ENCODE data around the gene GRK4.
A peak's percentile ranks its signal among the peaks of the same experiment; 100 is the strongest.
"Not testable (repeated sequence)": the region's sequence is repeated elsewhere in the genome, so short reads cannot be mapped to it uniquely, and the experiment has no call there.

Gene GRK4

DNA sequence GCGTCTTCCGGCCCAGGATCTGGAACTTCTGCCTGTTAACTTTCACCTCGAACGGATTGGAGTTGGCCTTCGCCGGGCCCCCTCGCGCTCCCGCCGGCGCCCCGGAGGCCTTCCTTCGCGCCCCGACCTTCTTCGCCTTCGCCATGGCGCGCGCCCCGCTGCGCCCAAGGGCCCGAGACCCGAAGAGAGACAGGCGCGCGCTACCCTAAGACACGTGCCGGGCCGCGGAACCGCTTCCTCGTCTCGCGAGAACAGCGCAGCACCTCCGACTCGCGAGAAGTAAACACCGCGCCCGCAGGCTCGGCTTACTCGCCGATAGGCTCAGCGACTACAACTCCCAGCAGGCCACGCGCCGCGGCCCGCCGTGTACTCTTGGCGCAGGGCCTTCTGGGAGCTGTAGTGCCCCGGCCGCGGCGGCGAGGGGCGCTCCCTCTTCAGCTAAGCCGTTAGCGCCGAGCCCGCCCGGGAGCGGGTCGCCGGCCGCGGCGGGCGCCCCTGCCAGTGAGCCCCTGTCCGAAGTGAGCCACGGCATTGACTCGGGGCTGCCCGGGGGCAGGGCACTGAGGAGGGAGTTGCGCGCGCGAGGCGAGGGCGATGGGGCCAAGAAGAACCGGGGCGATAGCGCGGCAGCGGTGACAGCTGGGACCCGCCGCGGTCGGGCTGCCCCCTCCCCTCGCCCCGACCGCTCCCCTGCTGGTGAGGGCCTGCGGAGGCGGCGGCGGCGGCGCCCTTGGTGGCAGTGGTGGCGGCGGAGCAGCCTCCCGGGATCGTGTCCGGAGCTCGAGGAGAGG lies at the start of gene GRK4, which contains the start of gene NOP14:
GRK4 (plus strand) TSS at position 397 of the 791 bp plus-strand sequence. CDS start 500 bp downstream, outside the sequence.
NOP14 (minus strand) TSS at position 232 of the 791 bp plus-strand sequence; CDS start at position 145, 87 bp downstream.
- DNase-seq (ENCODE audit: low spot score): peak; percentile 96

DNA sequence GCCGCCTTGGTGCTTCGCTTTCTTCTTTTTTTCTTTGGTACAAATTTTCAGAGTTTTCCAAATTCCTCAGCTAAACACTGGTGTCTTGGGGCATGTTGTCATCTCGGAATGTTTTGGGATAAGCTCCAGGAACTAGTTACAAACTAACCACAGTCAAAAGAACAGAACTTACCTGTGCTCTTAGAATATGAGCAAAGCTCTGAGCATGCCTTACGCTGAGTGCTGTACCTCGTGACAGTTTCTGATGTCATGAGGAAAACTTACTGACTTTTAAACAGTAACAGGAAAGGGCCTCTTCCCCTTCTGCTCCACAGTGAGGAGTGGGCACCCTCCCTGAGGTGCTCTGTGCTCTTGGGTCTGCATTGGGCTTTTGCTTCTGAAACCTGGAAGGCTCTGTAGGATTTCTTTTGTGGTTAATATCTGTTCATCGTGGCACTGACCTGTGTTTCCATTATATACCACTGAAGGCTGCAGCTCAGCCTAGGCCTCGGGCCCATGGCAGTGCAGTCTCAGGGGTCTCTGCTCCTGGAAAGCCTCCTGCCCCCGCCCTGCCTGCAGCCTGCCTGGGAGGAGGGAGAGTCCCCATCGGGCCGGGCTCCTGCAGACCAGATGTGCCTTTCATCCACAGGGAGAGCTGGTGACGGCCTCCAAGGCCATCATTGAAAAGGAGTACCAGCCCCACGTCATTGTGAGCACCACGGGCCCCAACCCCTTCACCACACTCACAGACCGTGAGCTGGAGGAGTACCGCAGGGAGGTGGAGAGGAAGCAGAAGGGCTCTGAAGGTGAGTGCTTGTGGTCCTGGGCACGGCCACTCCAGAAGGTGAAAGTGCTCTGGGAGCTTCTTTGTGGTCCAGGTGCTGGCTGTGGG lies 48.9 kb upstream of the GRK4 start:
- no peak for DNase-seq (ENCODE audit: low spot score)

DNA sequence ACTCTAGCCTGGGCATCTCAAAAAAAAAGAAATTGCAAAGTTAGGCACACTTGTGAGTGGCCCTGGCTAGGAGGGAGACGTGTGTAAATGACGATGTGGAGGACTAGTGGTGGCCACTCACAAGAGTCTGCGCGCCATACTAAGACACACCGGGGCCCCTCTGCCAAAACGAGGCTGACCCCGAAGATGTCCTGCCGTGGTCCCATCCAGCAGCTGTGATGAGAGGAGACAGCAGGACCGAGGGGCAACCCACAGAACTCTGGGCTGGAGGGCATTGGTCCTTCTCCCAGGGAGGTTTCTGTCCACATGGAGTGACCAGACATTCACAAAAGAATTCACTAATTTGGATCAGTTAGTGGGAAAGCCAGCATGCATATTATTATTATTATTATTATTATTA lies 47.6 kb upstream of the GRK4 start:
- no peak for DNase-seq (ENCODE audit: low spot score)

DNA sequence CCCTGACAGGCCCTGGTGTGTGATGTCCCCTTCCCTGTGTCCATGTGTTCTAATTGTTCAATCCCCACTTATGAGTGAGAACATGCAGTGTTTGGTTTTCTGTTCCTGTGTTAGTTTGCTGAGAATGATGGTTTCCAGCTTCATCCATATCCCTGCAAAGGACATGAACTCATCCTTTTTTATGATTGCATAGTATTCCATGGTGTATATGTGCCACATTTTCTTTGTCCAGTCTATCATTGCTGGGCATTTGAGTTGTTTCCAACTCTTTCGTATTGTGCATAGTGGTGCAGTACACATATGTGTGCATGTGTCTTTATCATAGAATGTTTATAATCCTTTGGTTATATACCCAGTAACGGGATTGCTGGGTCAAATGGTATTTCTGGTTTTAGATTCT lies 46.7 kb upstream of the GRK4 start:
- not testable (repeated sequence) for DNase-seq (ENCODE audit: low spot score)

DNA sequence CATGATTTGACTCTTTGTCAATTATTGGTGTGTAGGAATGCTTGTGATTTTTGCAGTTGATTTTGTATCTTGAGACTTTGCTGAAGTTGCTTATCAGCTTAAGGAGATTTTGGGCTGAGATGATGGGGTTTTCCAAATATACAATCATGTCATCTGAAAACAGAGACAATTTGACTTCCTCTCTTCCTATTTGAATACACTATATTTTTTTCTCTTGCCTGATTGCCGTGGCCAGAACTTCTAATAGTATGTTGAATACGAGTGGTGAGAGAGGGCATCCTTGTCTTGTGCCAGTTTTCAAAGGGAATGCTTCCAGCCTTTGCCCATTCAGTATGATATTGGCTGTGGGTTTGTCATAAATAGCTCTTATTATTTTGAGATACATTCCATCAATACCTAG lies 45.1 kb upstream of the GRK4 start:
- DNase-seq (ENCODE audit: low spot score): not testable (repeated sequence)

DNA sequence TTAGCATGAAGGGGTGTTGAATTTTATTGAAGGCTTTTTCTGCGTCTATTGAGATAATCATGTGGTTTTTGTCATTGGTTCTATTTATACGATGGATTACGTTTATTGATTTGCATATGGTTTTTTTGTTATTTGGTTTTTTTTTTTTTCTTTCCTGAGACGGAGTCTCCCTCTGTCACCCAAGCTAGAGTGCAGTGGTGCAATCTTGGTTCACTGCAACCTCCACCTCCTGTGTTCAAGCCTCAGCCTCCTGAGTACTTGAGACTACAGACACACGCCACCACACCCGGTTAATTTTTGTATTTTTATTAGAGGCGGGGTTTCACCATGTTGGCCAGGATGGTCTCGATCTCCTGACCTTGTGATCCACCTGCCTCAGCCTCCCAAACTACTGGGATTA lies 44.7 kb upstream of the GRK4 start:
- DNase-seq (ENCODE audit: low spot score): not testable (repeated sequence)

DNA sequence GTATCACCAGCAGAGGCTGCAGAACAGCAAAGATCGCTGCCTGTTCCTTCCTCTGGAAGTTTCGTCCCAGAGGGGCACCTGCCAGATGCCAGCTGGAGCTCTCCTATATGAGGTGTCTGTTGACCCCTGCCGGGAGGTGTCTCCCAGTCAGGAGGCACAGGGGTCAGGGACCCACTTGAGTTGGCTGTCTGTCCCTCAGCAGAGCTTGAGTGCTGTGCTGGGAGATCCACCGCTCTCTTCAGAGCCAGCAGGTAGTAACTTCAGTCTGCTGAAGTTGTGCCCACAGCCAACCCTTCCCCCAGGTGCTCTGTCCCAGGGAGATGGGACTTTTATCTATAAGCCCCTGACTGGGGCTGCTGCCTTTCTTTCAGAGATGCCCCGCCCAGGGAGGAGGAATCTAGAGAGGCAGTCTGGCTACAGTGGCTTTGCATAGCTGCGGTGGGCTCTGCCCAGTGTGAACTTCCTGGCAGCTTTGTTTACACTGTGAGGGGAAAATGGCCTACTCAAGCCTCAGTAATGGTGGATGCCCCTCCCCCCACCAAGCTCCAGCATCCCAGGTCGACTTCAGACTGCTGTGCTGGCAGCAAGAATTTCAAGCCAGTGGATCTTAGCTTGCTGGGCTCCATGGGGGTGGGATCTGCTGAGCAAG lies 40.8 kb upstream of the GRK4 start:
- not testable (repeated sequence) for DNase-seq (ENCODE audit: low spot score)

DNA sequence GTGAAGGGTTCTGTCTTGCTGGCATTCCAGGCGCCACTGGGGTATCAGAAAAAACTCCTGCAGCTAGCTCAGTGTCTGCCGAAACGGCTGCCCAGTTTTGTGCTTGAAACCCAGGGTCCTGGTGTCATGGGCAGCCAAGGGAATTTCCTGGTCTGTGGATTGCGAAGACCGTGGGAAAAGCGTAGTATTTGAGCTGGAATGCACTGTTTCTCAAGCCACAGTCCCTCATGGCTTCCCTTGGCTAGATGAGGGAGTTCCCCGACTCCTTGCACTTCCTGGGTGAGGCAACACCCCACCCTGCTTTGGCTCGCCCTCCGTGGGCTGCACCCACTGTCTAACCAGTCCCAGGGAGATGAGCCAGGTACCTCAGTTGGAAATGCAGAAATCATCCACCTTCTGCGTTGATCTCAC lies 40.2 kb upstream of the GRK4 start:
- DNase-seq (ENCODE audit: low spot score): no peak

DNA sequence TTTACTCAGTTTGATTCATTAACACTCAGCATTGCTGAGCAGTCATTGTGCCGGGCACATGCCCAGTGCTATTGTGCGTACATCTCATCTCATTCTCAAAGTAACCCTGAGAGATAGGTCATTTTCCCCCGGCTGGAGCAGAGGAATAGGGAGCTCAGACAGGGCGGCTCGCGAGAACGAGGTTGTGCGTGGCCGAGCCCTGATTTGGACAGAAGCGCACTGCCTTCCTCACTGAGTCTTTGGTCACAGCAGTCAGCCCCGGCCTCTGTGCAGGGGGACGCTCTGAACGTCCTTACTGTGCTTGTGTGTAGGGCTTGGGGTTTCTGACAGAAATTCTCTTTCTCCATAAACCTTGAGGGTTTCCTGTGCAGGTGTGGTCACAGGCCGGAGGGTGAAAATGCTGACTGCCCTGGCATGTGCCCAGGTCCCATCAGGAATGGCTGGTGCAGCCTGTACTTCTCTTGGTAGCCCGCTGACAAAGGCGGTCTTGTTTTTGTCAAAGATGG lies 39.6 kb upstream of the GRK4 start:
- no peak for DNase-seq (ENCODE audit: low spot score)

DNA sequence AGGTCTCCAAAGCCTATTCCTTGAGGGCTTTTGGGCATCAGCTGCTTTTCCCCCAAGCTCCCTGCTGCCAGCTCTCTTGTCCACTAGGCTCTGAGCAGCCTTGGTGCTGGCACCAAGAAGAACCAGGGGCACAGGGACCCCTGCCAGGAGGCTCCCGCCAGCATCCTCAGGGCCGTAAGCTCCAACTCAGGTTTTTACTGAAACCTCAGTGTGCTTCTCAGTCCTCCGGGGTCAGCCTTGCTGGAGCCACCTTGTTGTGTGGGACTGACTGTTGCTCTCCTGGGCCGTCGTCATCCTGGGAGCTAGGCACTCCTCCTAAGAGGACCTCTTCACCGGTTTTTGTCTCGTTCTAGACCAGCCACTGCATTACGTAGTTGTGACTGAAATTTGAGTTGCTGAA lies 39.1 kb upstream of the GRK4 start:
- no peak for DNase-seq (ENCODE audit: low spot score)

DNA sequence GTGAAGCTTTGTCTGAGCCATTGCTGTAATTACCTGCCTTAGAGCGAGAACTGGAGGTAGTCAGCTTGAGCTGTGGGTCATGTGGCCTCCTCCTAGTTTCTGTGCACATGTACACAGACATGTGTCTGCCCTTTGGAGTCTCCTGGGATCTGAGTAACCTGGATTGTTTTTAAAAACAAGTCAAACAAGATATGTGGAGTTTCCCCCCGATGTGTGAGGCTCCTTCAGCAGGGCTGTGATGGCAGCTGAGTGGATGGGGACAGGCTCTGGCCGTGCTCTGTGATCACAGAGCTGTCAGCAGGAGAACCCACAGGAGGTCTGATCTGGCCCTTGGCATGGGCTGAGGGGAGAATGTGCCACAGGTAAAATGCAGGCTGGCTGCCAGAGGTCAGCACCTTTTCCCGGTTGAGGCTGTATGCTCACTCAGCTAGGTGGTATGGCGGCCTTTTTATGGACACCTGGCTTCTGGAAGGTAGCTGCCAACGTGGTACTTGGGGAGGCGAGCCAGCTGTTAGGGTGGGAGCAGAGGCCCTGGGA lies 38.5 kb upstream of the GRK4 start:
- no peak for DNase-seq (ENCODE audit: low spot score)

DNA sequence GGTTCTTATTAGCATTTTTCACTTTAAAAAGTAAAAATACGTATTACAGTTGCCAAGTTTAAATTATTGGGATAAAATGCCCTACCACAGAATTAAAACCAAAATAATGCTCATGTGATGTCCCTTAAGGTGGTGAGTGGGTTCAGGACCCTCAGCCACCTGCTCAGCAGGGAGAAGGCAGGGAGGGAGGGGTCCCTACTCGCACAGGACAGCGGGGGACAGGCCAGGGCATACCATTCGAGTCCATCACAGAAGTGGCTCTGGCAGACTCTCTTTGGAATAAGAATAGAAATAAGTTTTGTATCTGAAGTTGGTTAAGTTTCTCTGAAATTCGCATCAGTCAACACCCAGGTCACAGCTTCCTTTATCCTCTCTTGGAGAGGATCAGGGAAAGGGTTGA lies 37.9 kb upstream of the GRK4 start:
- DNase-seq (ENCODE audit: low spot score): no peak

DNA sequence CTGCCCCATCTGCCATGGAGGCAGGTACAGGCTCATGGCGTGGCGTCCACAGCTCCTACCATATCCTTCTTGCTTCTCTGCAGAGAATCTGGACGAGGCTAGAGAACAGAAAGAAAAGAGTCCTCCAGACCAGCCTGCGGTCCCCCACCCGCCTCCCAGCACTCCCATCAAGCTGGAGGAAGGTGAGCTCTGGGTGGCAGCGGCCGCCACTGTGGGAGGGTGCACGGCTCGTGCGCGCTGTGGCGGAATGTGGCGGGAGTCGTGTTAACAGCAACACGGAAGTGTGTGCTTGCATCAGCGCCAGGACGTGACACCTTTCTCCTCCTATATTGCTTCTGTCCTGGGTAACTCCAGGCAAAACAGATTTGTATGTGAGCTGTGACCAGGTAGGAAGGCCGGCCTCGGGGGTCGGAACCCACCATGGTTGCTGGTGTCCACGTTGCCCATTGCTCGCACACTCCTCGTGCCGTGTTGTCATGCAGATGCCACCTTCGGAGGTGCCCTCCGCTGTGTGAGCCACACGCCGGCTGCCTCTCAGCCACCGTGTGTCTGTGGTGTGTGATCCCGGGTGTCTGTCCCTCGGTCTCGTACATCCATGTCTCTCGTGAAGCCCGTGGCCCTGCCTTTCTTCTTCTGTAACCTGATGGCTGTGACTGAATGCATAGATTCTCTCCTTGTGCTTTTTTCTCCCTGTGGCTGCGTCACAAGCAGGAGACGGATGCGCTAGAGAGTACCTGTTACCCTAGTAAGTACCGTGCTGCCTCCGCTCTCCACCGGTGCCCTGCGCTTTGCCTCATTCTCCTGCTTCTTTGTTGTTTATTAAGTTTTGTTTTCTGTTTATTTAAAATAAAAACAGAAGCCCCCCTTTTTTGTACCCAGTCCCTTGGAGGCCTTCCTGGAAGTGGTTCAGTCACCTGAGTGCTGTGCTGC lies 37.2 kb upstream of the GRK4 start:
- no peak for DNase-seq (ENCODE audit: low spot score)

DNA sequence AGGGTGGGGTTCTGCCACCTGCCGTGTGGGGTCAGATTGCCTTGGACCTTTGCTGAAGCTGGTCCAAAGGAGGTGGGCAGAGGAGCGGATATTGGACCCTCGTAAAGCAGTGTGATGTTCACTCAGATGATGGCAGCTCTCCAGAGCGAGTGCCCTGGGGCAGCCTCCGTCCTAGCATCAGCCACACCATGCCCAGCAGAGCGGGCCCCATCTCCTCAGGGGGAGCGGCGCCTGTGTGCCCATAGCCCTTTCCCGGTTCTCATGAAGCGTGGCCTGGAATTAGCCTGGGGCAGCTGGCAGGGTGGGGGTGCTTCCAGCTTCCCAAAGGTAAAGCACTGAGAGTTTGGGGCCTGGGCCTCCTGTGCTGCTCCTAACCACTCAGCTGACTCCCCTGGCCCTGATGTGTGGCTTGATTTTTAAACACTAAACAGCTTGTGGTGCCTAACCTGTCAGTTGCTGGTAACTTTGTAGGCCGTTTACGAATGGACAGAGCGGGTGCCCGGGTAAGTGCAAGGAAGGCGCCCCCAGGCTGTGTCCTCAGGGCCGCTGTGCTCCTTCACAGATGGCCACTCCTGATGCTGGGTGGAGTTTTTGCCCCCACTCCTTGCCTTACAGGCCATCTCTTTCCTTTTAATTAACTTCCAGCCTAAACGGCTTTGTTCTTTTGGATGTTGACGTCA lies 36.2 kb upstream of the GRK4 start:
- DNase-seq (ENCODE audit: low spot score): no peak

DNA sequence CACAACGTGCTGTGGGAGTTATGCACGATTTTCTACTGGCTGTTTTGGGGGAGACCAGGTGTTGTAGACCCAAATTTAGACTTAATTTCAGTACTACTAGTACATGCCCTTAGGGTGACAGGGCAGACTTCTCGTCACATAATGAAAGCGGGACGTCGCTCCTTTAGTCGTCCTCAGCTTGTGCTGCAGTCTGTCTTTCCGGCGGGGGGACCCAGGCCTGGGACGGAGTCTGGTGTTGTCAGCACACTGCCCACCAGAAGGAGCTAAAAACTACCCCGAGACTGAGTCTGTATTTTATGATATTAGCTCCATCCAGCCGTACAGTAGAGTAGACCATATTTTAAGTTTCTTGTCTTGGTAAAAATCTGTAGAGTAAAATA lies 35.7 kb upstream of the GRK4 start:
- DNase-seq (ENCODE audit: low spot score): no peak

DNA sequence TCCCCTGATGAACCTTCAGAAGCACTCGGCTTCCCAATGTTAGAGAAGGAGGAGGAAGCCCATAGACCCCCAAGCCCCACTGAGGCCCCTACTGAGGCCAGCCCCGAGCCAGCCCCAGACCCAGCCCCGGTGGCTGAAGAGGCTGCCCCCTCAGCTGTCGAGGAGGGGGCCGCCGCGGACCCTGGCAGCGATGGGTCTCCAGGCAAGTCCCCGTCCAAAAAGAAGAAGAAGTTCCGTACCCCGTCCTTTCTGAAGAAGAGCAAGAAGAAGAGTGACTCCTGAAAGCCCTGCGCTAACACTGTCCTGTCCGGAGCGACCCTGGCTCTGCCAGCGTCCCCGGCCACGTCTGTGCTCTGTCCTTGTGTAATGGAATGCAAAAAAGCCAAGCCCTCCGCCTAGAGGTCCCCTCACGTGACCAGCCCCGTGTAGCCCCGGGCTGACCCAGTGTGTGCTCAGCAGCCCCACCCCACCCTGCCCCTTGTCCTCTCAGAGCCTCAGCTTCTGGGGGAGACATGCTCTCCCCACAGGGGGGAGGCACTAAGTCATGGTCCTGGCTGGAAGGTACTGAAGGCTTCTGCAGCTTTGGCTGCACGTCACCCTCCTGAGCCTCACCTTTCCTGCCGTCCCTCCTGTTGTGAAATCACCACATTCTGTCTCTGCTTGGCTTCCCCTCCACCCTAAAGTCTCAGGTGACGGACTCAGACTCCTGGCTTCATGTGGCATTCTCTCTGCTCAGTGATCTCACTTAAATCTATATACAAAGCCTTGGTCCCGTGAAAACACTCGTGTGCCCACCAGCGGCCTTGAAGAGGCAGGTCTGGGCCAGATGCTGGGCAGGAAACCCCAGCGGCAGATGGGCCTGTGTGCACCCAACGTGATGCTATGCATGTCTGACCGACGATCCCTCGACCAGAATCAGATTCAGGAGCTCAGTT lies 34.9 kb upstream of the GRK4 start:
- DNase-seq (ENCODE audit: low spot score): no peak

DNA sequence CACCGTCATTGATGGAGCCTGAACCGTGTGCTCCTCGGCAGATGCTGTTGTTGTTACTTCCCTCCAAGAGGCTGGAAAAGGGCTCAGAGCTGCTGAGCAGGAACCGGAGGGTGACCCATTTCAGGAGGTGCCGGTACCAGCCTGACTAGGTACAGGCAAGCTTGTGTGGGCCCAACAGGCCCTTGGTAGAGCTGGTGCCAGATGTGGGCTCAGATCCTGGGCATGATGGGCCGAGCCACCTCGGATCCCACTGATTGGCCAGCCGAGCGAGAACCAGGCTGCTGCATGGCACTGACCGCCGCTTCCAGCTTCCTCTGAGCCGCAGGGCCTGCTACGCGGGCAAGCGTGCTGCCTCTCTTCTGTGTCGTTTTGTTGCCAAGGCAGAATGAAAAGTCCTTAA lies 33.9 kb upstream of the GRK4 start:
- DNase-seq (ENCODE audit: low spot score): no peak

DNA sequence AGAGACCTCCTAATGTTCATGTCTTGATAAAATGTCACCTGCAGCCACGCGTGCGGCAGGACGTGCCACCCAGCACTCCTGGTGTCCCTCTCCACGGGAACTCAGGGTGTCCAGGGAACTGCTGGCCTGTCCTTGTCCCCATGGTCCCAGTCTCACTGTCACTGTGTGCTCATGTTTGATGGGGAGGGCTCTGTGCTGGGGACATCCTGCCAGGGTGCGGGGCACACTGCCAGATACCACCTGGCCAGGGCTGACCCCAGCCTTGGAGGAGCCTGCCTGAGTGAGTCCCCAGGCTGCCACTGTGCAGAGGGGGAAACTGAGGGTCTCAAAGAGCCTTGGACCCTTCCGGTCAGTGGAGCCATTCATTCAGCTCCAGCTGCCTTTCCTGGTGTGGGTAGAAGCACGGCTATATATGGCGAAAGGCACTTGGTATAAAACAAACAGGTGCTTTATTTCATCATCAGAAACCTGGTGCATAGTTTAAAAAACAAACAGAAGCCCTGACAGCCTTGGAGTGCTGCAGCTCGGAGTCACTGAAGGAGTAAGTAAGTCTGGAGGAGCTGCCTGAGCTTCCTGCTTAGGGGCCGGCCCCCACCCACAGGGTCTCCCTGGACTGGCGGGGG lies 33.1 kb upstream of the GRK4 start:
- no peak for DNase-seq (ENCODE audit: low spot score)

Measured in HuH-7.5 (cell line).